Activated effector memory CD4-positive, alpha-beta T cell treated with anti-CD3 and anti-CD28 coated beads, Interleukin-2, amount 50 U/mL, for 16 hours (primary cell): ENCODE results near the gene PRPF4.
"Not testable (repeated sequence)": the region's sequence is repeated elsewhere in the genome, so short reads cannot be mapped to it uniquely, and the experiment has no call there.

Source experiments
- DNase-seq: peaks from one replicate; pipeline ENCODE4 v3.0.0-alpha.2; 2020

The PRPF4 gene

GRCh38 chr9:113269355-113269754 lies 6.1 kb upstream of the PRPF4 start:
- DNase-seq: no peak

- DNase-seq: no peak
Observed at GRCh38 chr9:113269871-113270270, 5.6 kb upstream of the PRPF4 start.

GRCh38 chr9:113274474-113275156 lies 843 bp upstream of the PRPF4 start:
- DNase-seq: no peak

- no peak for DNase-seq
Observed at GRCh38 chr9:113278840-113279239, 3.4 kb downstream of the PRPF4 start.

- DNase-seq: no peak
Observed at GRCh38 chr9:113281356-113281755, 5.9 kb downstream of the PRPF4 start.

- no peak for DNase-seq
Observed at GRCh38 chr9:113289091-113289490, 13.6 kb downstream of the PRPF4 start.

GRCh38 chr9:113290052-113290607 lies 14.7 kb downstream of the PRPF4 start:
- DNase-seq: no peak

- DNase-seq: no peak
Observed at GRCh38 chr9:113293285-113293878, 17.9 kb downstream of the PRPF4 start.

- DNase-seq: not testable (repeated sequence)
Observed at GRCh38 chr9:113296247-113296646, 20.8 kb downstream of the PRPF4 start.

- no peak for DNase-seq
Observed at GRCh38 chr9:113296796-113297558, 21.5 kb downstream of the PRPF4 start.

GRCh38 chr9:113298311-113298710 lies 22.9 kb downstream of the PRPF4 start:
- no peak for DNase-seq

- no peak for DNase-seq
Observed at GRCh38 chr9:113298924-113299770, 23.7 kb downstream of the PRPF4 start.

GRCh38 chr9:113299800-113300292 lies 24.4 kb downstream of the PRPF4 start:
- no peak for DNase-seq

GRCh38 chr9:113301548-113301947 lies 26.1 kb downstream of the PRPF4 start:
- no peak for DNase-seq

- DNase-seq: no peak
Observed at GRCh38 chr9:113302792-113303418, 27.4 kb downstream of the PRPF4 start, which contains the start of gene RNF183. RNF183 (minus strand) TSS chr9:113303376; CDS start chr9:113298184, 5,192 bp downstream.

- DNase-seq: no peak
Observed at GRCh38 chr9:113306566-113306965, 31.1 kb downstream of the PRPF4 start.

- no peak for DNase-seq
Observed at GRCh38 chr9:113307396-113307975, 32.0 kb downstream of the PRPF4 start.

- DNase-seq: no peak
Observed at GRCh38 chr9:113309204-113309813, 33.9 kb downstream of the PRPF4 start.

GRCh38 chr9:113310538-113310937 lies 35.1 kb downstream of the PRPF4 start:
- no peak for DNase-seq

- no peak for DNase-seq
Observed at GRCh38 chr9:113311961-113312360, 36.5 kb downstream of the PRPF4 start.

GRCh38 chr9:113313261-113313660 lies 37.8 kb downstream of the PRPF4 start:
- no peak for DNase-seq
